Measurements from ENCODE around the gene DCC.
A peak's percentile ranks its signal among the peaks of the same experiment; 100 is the strongest.

DCC gene, protein sequence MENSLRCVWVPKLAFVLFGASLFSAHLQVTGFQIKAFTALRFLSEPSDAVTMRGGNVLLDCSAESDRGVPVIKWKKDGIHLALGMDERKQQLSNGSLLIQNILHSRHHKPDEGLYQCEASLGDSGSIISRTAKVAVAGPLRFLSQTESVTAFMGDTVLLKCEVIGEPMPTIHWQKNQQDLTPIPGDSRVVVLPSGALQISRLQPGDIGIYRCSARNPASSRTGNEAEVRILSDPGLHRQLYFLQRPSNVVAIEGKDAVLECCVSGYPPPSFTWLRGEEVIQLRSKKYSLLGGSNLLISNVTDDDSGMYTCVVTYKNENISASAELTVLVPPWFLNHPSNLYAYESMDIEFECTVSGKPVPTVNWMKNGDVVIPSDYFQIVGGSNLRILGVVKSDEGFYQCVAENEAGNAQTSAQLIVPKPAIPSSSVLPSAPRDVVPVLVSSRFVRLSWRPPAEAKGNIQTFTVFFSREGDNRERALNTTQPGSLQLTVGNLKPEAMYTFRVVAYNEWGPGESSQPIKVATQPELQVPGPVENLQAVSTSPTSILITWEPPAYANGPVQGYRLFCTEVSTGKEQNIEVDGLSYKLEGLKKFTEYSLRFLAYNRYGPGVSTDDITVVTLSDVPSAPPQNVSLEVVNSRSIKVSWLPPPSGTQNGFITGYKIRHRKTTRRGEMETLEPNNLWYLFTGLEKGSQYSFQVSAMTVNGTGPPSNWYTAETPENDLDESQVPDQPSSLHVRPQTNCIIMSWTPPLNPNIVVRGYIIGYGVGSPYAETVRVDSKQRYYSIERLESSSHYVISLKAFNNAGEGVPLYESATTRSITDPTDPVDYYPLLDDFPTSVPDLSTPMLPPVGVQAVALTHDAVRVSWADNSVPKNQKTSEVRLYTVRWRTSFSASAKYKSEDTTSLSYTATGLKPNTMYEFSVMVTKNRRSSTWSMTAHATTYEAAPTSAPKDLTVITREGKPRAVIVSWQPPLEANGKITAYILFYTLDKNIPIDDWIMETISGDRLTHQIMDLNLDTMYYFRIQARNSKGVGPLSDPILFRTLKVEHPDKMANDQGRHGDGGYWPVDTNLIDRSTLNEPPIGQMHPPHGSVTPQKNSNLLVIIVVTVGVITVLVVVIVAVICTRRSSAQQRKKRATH (N-terminal part only)

DNA sequence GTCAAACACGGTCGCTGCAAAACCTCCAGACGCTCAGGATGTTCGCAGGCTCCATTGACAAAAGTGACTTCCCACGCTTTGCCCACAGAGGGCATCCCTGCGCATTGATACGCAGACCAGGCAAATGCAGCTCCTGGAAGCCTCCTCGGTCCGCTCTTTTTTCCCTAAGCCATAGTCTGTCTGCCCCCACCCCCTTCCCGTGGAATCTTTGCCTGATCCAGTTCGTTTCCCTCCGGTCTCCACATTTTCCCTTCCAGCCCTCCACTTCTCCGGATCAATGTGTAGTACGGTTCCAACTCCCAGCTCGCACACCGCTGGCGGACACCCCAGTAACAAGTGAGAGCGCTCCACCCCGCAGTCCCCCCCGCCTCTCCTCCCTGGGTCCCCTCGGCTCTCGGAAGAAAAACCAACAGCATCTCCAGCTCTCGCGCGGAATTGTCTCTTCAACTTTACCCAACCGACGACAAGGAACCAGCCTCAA lies at the start of gene DCC:
Gene DCC (plus strand): TSS at position 307 of the 481 bp plus-strand sequence. CDS start 591 bp downstream, outside the sequence.
- no peak within 1 kb of the TSS for H3K27ac ChIP-seq
- TF ChIP-seq, protein P1, sequence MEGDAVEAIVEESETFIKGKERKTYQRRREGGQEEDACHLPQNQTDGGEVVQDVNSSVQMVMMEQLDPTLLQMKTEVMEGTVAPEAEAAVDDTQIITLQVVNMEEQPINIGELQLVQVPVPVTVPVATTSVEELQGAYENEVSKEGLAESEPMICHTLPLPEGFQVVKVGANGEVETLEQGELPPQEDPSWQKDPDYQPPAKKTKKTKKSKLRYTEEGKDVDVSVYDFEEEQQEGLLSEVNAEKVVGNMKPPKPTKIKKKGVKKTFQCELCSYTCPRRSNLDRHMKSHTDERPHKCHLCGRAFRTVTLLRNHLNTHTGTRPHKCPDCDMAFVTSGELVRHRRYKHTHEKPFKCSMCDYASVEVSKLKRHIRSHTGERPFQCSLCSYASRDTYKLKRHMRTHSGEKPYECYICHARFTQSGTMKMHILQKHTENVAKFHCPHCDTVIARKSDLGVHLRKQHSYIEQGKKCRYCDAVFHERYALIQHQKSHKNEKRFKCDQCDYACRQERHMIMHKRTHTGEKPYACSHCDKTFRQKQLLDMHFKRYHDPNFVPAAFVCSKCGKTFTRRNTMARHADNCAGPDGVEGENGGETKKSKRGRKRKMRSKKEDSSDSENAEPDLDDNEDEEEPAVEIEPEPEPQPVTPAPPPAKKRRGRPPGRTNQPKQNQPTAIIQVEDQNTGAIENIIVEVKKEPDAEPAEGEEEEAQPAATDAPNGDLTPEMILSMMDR (IDR thresholded peaks at IDR 0.05) = peak in 1 of 2 experiments; percentile 35
- no peaks in the 10 kb centered on the region for H3K36me3 ChIP-seq
- intact Hi-C loops (cut with DNase I; ENCODE audit: low total_unique reads) = no loop called here
- peaks cover 0 to 26% (median 12%) of the 10 kb centered on the region in 4 donors for H3K4me1 ChIP-seq
- H3K9me3 ChIP-seq = no peaks in the 10 kb centered on the region
- DNase-seq = no peak
- peak within 1 kb of the TSS; percentile 19 to 34 for H3K4me3 ChIP-seq
- H3K27me3 ChIP-seq = peaks cover 0 to 56% of the 10 kb centered on the region in 2 donors

DNA sequence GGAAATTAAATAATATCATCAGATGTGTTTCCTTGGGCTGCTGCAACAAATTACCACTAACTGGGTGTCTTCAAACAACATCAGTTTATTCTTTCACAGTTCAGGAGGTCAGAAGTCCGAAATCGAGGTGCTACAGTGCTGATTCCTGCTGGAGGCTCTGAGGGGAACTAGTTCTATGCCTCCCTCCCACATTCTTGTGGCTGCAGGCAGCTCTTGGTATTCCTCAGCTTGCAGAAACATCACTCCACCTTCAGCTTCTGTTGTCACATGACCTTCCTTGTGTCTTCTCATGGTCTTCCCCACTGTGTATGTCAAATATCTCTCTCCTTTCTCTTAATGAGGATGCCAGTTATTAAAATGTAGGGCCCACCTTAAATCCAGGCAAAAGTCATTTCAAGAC lies 29.3 kb upstream of the DCC start:
- intact Hi-C loops (cut with DNase I; ENCODE audit: low total_unique reads) = no loop called here
- H3K9me3 ChIP-seq = no peaks in the 10 kb centered on the region
- TF ChIP-seq, protein P1 (IDR thresholded peaks at IDR 0.05) = no peak
- H3K36me3 ChIP-seq = no peaks in the 10 kb centered on the region
- H3K4me3 ChIP-seq = no peak overlapping the region
- H3K27me3 ChIP-seq = no peaks in the 10 kb centered on the region
- H3K4me1 ChIP-seq = no peaks in the 10 kb centered on the region
- no peak overlapping the region for H3K27ac ChIP-seq
- no peak for DNase-seq

DNA sequence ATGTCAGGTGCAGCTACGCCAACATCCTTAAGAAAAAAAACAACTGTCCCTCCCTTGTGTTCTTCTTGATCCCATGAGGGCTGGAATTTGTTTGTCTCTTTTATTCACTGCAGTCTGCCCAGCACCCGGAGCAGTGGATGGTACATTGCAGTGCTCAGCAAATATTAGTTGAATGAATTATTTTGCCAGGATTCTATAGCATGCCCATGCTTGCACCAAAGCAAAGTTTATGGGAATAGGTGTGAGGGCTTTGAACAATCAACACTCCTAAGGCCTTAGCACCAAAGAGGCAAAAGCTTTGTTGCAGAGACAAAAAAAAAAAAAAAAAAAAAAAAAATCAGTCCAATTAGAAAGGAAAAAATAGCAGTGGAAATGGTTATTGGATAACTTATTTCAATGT lies 28.7 kb upstream of the DCC start:
- Histone ChIP-seq H3K36me3 (no peaks in the 10 kb centered on the region), H3K4me3 (no peak overlapping the region), H3K27ac (no peak overlapping the region), H3K27me3 (no peaks in the 10 kb centered on the region), H3K9me3 (no peaks in the 10 kb centered on the region), H3K4me1 (no peaks in the 10 kb centered on the region)
- intact Hi-C loops (cut with DNase I; ENCODE audit: low total_unique reads) = no loop called here
- DNase-seq = no peak
- TF ChIP-seq, protein P1 (IDR thresholded peaks at IDR 0.05) = no peak

DNA sequence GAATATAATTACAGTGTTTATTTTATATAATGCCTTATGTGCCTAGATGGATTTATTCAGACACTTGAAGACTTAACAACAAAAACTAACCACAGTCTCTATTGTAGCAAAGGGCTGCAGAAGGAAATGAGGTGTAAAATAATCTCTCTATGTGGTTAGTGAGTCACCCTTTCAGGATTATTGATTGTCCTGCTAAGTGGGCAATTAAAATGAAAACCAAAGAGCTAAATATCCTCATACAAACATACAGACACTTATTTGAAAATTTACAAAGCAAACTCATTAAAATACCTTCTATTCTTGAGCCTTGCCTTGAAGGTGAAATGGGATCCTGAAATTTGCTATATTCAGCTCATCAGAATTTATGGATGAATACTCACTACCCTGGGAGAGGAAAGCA lies 27.7 kb upstream of the DCC start:
- Histone ChIP-seq H3K9me3 (no peaks in the 10 kb centered on the region), H3K27ac (no peak overlapping the region), H3K4me3 (no peak overlapping the region), H3K27me3 (no peaks in the 10 kb centered on the region), H3K36me3 (no peaks in the 10 kb centered on the region), H3K4me1 (no peaks in the 10 kb centered on the region)
- intact Hi-C loops (cut with DNase I; ENCODE audit: low total_unique reads) = no loop called here
- TF ChIP-seq, protein P1 (IDR thresholded peaks at IDR 0.05) = no peak
- no peak for DNase-seq

DNA sequence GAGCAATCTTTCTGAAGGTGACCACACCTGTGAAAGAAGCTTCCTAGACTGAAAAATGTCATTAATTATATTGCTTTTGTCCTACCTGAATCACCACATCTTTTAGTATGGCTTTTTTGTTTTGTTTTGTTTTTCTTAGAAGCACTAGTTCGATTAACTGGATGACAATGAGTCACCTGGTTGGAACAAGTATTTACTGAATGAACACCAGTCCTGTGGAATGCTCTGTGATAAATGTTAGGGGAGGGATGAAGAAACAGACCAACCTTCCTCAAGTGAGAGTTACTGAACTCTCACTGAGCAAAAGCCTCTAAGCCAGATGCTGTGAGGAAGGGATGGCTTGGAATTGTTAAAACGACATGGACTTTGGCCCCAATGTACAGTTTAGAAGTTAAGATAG lies 26.8 kb upstream of the DCC start:
- Histone ChIP-seq H3K36me3 (no peaks in the 10 kb centered on the region), H3K9me3 (no peaks in the 10 kb centered on the region), H3K27me3 (no peaks in the 10 kb centered on the region), H3K4me3 (no peak overlapping the region), H3K27ac (no peak overlapping the region), H3K4me1 (no peaks in the 10 kb centered on the region)
- TF ChIP-seq, protein P1 (IDR thresholded peaks at IDR 0.05) = no peak
- no peak for DNase-seq
- intact Hi-C loops (cut with DNase I; ENCODE audit: low total_unique reads) = no loop called here

Measured in tibial artery (tissue), 4 donors.